ENCODE measurements around the gene CMIP.

Gene CMIP

DNA sequence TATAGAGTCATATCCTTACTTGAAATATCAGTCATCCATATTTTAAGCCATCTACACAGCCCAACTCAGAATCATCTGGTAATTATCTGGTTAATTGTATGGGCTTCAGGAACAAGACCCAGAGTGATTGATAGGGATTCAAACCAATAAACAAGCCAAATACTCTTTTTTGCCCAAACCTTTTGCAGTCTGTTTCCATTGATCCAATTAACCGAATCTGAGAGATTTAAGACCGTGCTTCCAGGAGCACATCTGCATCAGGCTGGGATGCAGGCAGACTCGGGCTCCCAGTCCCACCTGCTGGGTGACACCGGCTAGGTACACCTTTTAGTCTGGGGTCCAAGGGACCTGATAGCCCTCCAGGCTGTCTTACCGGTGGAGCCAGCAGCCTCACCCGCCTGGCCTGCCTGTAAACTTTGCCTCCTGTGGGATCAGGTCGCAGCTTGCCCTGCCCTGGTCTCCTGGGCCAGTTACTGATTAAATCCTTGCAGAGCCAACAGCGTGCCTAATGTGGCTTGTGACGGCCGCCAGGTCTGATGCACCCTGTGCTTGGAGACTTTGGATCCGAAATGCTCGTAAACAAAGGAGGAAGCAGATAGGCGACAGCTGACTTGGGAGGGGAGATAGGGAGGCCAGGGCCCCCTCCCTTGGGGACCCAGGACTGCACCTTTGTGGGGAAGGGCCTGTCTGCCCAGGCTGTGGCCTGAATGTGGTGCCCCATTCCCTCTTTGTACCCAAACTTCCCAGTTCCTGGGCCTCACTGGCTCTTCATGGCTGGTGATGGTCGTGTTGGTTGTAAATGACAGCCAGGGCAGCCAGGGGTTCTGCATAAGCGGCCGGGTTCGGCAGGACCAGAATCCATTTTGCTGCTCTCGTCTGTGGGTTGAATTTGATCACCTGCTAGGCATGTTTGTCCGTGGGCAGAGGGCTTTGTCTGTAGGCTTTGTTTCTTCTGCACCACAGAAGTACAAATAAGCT lies 3.8 kb downstream of the CMIP start:
- no peak for DNase-seq

DNA sequence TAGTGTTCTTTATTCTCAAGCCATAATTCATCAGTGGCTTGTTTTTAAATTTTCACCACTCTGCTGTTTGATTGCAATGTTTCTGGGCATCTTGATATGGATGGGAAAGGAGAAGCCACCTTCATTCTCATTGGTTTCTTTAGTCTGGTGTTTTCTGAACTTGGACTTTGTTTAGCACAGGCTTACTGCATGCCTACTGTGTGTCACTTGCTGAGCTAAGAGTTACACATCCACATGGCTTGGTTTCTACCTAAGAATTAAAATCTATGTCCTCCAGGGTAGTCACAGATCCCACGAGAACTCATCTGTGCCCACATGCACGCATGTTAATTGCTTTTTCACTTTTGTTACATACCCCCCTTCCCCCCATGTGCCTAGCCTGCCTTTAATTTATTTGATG lies 4.6 kb downstream of the CMIP start:
- DNase-seq: no peak

DNA sequence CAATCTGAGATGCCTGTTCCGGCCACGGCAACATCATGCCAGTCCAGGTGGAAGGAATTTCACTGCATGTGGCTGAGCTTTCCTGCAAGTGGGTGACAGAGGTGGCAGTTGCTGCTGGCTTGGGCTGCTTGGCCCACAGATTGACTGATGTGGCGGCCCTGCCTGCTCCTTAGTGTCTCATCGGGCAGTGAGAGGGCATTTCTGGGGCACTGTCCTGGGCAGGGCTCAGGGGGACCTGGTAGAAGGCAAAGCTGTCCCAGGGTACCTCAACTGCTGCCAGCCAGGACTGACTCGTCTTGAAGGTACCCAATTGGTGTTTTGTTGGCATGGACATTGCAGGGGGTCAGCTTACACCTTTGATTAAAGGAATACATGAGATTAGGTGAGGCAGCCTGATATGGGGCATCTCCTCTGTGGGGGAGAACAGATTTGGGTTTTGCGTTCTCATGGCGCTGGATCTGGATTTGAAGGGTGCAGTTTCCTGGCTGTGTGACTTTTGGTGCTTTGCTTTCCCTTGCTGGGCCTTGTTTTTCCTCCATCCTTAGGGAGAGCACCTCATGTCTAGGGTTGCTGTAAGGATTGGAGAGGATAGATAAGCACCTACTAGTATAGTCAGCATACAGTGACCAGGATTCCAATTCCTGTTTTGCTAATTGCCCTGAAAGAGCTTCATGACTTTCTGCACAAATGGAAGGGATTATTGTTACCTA lies 5.4 kb downstream of the CMIP start:
- DNase-seq: no peak

DNA sequence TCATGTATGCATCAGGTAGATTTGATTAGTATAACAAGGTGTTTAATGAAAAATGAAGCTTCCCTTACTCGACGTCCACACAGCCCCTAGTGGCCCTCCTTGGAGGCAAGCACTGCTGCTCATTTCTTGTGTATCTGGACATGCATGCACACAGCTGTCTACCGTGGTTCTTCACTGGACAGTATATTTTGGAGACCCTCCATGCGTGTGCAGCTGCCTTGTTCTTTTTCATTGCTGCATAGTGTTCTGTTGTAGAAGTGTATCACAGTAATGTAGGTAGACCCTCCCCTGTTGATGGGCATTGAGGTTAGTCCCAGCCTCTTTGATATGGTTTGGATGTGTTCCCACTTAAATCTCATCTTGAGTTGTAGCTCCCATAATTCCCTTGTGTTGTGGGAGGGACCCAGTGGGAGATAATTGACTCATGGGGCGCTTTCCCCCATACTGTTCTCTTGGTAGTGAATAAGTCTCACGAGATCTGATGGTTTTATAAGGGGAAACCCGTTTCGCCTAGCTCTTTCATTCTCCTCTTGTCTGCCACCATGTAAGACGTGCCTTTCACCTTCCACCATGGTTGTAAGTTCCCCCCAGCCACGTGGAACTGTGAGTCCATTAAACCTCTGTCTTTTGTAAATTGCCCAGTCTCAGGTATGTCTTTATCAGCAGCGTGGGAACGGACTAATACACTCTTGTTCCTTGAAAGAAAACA lies 6.3 kb downstream of the CMIP start:
- DNase-seq: no peak

DNA sequence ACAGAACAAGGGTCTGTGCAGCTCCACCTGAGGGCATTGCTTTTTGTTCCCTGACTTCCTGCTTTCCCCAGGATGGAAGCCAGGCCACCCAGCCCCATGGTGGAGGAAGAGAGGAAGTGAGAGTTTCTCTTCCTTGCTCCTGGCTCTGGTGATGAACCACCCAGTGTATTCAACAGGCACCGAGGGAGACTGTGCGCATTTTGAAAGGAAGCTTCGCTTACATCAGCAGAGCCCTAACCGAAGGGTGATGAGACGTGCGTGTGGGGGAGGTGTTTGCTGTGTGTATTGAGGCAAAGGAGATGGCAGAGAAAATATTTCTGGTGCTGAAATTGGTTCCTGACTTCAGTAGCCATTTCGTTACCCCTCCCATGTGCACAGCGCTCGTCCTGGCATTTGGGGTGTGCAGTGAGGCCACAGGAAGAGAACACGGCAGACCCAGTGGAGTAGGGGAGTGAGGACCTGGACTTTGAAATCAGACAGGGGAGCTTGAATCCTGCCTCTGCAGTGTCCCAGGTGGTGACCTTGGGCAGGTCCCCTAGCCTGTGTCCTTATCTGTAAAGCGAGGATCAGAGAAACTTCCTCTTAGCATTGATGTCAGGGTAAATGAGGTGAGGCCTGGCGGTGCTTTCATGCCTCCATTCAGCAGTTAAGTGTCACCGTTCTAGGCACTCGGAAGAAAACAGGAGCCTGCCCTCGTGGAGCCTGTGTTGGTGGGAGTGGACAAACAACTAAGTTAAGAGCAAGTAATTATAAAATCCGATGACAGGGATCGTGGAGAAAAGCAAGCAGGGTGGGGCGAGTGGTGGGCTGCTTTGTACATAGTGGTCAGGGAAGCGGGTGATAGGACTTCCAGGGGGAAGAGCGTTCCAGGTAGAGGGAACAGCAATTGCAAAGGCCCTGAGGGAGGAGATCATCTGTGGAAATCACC lies 7.4 kb downstream of the CMIP start:
- DNase-seq: no peak

DNA sequence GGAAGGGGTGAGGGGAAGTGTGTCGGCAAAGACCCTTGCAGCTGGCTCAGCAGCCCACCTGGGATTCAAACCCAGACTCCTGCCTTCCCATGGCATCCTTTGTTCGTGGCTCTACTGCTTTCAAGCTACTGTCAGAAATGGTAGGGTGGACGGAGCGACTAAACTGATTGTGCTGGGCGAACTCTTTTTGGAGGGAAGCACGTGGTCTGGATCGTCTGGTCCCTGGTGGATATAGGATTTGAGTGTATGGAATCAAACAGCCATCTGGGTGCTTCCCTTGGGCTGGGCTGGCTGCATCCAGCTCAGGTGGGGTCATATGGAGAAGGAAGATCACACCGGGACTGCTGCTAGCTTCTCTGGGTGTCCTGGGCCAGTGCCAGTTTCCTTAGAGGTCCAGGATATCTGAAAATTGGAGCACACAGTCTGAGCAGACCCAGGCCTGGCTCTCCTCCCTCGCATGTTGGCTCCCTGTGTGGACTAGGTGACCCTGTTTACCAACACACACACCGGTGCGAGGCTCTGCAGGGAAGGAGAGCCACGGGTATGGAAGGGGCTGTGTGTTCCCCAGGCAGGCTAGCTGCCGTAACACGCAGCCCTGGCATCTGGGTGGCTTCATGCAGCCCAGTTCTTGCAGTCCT lies 8.6 kb downstream of the CMIP start:
- DNase-seq: no peak

DNA sequence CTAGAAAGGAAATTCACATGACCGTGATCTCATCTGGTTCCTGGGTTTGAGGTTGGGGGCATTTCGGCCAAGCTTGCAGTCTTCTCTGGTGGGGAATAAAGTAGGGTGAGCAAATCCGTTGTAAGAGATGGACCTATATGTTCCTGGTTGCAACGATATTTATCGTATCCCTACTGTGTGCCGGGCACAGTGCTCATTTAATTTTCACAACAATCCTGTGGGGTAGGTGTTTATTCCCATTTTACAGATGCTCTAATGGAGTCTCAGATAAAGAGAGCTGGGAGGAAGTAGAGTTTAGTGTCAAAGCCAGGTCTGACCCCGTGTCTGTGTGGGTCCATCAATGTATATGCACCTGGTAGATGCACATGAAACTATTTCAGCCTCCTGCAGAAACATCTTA lies 9.4 kb downstream of the CMIP start:
- no peak for DNase-seq

DNA sequence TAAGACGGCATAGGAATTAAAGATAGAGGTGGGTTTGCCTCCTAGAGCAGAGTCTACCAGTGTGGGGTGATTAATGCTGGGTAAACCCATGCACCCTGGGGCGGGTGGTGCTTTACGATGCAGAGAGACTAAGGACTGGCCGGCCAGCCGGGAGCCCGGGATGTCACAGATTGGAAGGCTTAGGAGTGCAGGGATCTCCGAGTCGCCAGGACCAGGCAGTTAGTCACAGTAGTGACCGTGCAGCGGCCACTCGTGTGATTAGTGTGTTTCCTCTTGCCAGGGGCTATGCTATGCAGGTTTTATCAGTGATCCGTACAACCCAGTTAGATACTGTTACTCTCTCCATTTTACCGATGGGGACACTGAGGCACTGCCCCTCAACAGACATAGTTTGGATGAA lies 10.4 kb downstream of the CMIP start:
- DNase-seq: no peak

DNA sequence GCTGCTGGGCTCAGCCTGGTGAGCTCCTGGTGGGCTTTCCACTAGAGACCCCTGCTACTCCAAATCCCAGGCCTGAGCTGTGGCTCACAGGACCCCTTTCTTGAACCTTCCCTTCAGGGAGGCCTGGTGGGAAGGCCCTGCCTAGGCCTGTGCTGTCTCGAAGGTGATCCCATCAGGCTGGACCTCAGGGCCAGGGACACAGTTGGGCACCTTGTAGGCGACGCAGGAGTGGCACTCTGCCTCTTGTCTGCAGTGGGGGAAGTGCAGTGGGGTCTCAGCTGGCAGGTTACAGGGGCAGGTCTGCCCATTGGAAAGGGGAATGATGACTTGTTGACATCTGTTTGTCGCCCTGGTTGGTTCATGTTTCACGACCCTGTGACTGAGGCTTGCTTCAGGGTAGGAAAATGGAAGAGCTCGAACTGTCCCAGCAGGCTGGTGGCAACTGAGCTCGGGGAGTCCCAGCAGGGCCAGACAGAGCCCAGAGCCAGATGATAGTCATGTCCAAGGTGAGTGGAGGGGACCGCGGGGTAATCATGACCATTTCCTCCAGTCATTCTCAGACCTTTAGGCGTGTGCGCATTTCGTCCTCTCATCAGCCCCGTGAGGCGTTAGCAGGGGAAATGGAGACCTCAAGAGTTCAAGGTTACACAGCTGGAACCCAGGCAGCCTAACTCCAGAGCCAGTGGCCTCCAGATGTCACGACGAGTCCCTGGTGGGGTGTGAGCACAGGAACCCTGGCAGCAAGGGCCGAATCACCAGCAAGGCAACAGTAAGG lies 11.3 kb downstream of the CMIP start:
- no peak for DNase-seq

DNA sequence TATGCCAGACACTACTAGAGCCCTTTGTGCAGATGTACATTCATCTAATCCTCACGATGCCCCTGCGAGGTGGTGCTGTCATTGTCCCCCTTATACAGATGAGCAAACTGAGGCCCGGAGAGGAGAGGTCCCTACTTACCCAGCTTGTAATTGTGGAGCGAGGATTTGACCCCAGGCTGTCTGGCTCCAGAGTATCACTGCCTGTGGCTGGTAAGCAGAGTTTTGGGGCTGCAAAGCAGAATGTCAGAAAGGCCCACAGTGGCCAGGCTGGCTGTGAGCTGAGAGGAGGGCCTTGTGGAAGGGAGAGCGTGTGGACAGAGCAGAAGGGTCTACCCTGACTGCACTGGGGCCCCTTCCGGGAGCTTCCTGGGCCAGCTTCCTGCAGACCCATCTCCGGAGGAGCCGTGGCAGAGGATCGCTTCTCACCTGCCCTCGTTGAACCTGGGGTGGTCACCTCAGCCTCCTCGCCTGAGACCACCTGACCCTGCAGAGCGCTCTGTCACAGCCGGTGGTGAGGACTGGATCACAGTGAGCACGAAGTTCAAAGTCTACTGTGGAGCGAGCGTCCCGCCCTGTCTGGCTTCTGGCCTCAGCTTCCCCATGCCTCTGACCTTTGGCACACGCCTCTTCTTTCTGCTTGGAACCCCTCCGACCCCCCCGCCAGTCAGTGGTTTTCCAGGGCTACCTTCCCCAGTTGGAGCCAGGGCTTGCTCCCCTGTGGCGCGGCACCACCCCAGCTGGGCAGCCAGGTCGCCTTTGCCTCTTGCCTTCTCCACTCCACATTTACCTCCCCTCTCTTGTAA lies 12.1 kb downstream of the CMIP start:
- DNase-seq: no peak

DNA sequence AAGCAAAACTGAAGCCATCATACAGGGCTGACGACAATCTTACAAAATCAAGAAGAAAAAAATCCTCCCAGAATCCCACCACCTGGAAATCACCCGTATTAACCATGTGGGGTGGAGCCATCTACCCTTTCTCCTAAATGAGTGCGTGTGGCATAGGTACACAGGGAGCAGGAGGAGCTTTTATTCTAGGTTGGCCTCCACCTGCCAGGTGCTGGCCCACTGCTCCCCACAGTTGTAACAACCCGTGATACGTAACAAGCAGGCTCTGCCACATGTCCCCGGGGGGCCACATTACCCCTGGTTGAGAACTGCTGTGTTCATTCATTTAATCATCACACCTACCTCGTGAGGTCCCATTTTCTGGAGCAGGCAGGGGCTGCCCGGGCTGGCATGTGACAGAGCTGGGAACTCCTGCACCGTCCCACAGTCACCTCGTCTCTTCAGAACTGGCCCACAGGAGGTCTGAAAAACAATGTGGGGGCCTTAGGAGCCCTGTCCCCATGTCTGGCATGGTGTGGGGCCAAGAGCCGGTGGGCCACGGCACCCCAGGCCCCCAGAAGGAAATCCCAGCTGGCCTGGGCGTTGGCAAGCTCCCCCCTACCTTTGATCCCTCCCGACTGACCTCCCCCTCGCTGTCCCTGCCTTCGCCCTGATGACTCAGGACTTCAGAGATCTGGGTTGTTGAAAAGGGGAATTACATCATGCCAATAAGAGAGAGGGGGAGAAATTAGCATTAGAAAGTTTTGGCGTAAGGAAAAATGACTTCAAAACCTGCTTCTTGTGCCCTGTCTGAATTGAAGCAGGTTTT lies 12.9 kb downstream of the CMIP start:
- no peak for DNase-seq

DNA sequence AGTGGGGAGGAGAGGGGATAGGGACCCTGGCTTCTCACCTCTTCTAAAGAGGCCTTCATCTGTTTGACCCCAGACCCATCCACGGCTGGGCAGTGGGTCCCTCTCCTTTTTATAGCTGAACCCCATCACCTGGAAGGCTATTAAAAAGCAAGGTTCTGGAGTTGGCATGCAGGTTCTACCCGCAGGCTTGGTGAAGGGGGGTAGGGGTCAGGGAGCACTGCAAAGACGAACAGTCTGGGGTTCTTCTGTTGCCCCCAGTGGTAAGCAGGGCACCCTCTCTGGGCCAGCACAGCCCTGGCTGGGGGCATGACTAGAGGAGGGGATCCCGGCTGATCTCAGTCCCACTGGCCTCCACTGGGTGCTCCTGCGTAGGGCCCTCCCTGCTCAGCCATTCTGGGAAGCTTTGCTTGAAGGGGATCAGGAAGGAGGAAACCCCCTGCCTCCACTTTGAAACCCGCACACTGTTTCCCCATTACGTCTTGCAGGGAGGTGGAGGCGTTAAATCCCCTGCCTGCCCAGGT lies 13.6 kb downstream of the CMIP start:
- no peak for DNase-seq

DNA sequence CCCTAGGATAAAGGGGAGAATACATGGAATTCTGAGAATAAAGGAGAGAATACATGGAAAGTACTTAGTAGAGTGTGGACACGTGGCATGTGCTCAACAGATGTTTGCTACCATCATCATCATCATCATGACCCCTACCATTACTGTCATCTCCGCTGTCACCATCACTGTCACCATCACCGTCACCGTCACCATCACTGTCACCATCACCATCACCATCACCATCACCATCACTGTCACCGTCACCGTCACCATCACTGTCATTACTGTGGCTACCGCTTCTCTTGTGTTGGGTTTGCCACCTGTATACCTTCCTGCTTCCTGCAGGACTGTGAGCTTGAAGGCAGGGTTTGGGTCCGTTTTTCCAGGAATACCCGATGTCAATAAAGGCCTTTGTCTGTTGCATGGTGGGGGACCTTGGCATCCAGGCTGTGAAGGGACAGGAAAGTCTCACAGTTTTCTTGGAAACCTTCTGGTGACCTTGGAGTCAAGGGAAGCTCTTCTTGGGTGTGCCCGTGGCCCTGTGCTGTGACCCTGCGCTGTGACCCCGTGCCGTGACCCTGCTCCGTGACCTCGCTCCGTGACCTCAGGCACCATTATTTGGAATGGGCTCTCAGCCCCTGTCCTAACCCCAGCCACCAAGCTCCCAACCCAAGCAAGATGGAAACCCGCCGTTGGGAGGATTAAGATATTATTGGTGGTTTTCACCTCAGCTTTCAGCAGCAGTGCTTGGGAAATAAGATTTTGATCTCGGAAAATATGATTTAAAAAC lies 14.4 kb downstream of the CMIP start:
- no peak for DNase-seq

DNA sequence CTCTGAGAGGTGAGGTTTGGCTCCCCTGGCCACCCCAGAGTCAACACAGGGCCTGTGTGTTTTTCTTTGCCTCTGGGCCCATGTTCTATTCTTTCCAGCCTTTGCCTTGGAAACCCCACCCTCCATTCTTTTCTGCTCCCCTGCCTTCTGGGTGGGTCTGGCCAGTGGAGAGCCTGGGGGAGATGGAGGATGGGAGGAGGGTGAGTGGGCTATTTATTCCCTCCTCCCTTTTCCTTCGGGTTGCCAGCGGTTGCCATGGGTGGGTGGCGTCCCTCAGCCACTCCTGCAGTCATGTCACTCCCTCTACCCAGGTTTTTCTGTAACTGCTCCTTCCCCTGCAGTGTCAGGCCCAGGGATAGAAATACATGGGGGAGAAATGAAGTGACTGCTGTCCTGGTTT lies 15.5 kb downstream of the CMIP start:
- DNase-seq: no peak

DNA sequence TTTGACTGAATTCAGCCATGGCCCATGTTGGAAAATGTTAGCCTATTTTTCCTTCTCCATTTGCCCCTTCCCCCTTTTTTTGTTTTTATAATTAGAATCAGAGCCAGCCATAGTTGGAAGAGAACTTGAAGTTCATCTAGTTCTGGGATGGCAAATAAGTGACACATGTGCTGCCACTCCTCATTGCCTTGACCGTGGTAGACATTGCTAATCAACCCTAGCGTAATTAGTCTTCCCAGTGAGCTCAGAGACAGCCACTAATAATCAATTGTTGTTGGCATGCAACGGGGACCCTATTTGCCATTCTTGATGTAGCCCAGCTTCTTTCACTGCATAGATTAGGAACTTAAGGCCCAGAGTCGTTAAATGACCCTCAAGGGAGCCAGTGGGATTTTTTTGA lies 16.6 kb downstream of the CMIP start:
- no peak for DNase-seq

DNA sequence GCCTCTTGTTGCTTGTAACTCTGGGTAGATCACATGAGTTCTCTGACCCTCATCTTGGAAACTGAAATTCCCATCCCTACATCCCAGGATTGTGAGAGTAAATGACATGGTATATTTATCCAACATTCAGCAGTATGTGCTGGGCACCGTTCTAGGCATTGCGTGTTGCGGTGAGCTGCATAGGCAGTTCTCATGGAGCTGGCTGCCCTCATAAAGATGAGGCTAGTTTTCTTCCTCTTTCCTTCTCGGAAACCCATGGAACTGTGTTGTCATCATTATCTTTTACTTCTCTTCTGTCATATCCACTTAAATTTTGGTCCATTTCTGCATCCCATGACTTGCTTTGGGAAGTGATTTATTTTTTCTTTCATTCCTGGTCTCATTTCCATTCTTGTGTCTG lies 17.2 kb downstream of the CMIP start:
- DNase-seq: no peak

DNA sequence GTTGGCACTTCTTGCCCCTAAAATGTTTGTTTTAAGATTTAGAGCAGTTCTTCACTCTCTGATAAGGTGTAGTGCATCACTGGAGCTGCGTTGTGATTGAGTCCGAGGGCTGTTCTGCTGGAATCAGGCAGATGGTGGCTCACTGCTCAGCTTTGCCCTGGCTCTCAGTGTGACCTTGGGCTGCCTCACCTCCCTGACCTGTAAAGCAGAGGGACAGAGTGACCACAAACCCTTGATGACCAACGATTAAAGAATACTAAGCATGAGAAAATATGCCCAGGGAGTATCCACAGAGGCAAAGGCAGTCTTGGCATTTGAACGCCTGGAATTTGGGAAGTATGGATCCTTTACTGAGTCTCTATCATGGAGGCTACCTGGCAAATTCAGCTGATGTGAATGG lies 18.1 kb downstream of the CMIP start:
- DNase-seq: no peak

DNA sequence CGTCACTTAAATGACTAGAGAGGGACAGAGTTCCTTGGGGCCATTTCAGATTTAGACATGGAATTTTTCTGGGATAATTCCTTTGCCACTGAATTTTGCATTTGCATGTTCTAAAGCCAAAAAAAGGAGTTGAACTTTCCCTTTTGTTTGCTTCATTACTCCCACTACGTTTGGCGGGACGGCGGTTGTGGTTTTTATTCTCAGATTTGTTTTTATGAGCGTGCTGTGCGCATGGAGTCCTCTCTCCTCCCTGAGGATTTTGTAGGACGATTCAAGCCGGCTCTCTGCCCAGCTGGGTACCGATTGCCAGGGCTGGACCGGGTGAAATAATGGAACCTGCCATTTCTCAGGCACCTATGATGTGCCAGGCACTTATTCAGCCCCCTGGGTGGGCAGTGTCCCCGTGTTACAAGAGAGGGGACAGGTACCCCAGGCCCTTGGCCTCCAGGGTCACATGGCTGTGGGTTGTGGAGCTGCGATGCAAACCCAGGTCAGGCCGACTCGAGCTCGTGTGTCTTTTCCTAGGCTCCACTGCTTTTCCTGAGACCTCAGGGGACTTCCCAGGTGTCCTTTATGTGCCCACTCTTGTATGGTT lies 18.8 kb downstream of the CMIP start:
- DNase-seq: no peak
